Tibial artery (tissue), 4 donors: ENCODE measurements around the gene TIPARP.

ENCODE experiments used
- DNase-seq, 2 donors: peaks; one replicate each; pipeline ENCODE4 v3.0.0-alpha.2; 2019
- H3K27ac ChIP-seq, 2 donors: fragments of 200-600 bp; sonication (generic) in 1 of 2; 1 replicate in 1 of 2; 2 replicates in 1 of 2; pipeline ENCODE4 v1.5.1; 2018 to 2019; ENCODE audit warnings: mild to moderate bottlenecking in 1 of 2
- H3K27me3 ChIP-seq, 2 donors: fragments of 200-600 bp; sonication (generic) in 1 of 2; one replicate each; pipeline versions ENCODE4 v1.5.1 to v1.6.0; 2016 to 2019
- H3K36me3 ChIP-seq, 3 donors: fragments of 200-600 bp; sonication (generic) in 2 of 3; one replicate each; pipeline ENCODE4 v1.5.1; 2016 to 2019; ENCODE audit warnings: mild to moderate bottlenecking in 2 of 3
- H3K4me1 ChIP-seq, 4 donors: fragments of 200-600 bp; sonication (generic) in 2 of 4; 1 replicate in 3 of 4; 2 replicates in 1 of 4; pipeline ENCODE4 v1.5.1; 2016 to 2019
- H3K4me3 ChIP-seq, 2 donors: fragments of 200-600 bp; sonication (generic) in 1 of 2; 1 replicate in 1 of 2; 2 replicates in 1 of 2; pipeline ENCODE4 v1.5.1; 2018 to 2019; ENCODE audit warnings: mild to moderate bottlenecking in 2 of 2
- H3K9me3 ChIP-seq, 3 donors: fragments of 200-600 bp; sonication (generic) in 1 of 3; one replicate each; pipeline ENCODE4 v1.5.1; 2016 to 2019
- CTCF ChIP-seq, 2 experiments: fragments of 200-600 bp in 1 of 2; fragments of 450-650 bp in 1 of 2; IDR thresholded peaks; one replicate each; pipeline ENCODE4 v1.5.1; 2017 to 2019; ENCODE audit warnings: antibody characterized with exemption in 2 of 2, mild to moderate bottlenecking in 1 of 2, moderate library complexity in 1 of 2
- intact Hi-C: fragments of 100-400 bp; cut with DNase I; formaldehyde crosslinking; loops from one replicate; pipeline ENCODE4 v1.15.0; 2023; ENCODE audit warnings: low total_unique reads

TIPARP gene

DNA sequence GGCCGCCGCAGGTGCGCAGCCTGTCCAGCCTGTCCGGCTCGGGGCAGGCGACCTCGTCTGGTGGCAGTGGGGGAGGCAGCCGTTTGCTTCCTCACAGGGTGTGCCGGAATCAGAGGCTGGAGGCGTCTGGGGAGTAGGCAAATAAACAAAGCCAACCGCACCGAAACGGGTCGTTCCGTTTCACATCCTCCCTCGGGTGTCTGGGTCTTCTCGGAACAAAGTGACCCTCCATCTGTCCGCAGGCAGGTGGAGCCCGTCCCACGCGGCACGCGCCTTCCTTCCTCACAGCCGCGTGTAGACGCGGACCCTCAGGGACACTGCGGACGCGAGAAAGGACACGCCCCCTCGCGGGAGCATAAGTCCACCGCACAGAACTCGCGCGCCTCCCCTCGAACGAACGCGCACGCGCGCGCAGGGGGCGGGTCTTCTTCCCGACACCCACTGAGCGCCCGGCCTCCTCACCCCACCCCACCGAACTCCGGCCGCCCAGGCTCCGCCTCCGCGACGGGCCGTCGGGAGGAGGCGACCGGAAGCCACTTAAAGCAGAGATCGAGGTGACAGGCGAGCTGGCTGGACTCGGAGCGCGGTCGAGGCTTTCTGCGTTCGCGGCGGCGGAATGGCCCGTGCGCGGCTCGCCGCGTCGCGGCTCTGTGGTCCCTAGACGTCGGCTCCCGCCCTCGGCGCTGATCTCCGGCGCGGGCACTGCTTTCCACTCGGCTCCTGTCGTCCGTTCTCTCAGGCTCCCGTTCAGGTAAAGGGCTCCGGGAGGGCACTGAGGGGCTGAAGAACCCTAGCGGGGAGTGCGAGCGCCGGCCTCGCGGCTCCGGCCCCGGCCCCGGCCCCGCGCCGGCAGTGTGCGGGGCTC is at the start of gene TIPARP:
Gene TIPARP (plus strand): TSS at position 545 of the 865 bp plus-strand sequence. CDS start 3,108 bp downstream, outside the sequence.
- DNase-seq: peak; percentile 99 to 100
- Histone ChIP-seq H3K36me3 (peaks cover 8 to 15% (median 14%) of the 10 kb centered on the region in 3 donors), H3K27me3 (no peaks in the 10 kb centered on the region), H3K27ac (peak within 1 kb of the TSS; percentile 95 to 98), H3K4me1 (peaks cover 0 to 34% (median 10%) of the 10 kb centered on the region in 4 donors), H3K4me3 (peak within 1 kb of the TSS; percentile 87 to 95), H3K9me3 (no peaks in the 10 kb centered on the region)
- peak; percentile 76 to 79 for TF ChIP-seq CTCF (IDR thresholded peaks at IDR 0.05)
- intact Hi-C loops: loop anchor here (2.0 to 10.0 kb wide), 4 partner anchors 119 to 519 kb away; partner anchors contain the start of gene SSR3

DNA sequence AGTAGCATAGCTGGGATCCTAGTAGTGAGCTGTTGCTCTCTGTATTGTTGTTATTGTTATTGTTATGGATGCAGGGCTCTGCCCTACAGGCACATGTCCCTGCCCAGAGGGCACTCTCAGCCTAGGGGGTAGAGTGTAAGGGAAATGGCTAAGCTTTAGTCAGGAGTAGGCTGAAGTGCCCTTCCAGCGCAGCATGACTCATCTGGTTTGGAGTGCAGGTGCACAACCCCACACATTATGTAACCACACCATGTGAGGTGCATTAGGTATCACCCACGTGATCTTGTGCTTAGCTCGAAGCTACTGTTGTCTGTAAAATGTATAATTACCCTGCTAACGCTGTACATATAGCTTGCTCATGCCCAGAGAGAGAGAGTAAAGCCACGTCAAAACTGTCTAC is 48.3 kb upstream of the TIPARP start:
- DNase-seq: no peak
- no peaks in the 10 kb centered on the region for H3K27me3 ChIP-seq
- H3K4me1 ChIP-seq: no peaks in the 10 kb centered on the region
- H3K4me3 ChIP-seq: no peak overlapping the region
- H3K36me3 ChIP-seq: no peaks in the 10 kb centered on the region
- no peak overlapping the region for H3K27ac ChIP-seq
- no peak for TF ChIP-seq CTCF (IDR thresholded peaks at IDR 0.05)
- H3K9me3 ChIP-seq: no peaks in the 10 kb centered on the region
- intact Hi-C loops: no loop called here

- peaks cover 0 to under 1% (median 0%) of the 10 kb centered on the region in 4 donors for H3K4me1 ChIP-seq
- no peak overlapping the region for H3K4me3 ChIP-seq
- H3K9me3 ChIP-seq: no peaks in the 10 kb centered on the region
- DNase-seq: no peak
- H3K36me3 ChIP-seq: no peaks in the 10 kb centered on the region
- no peak overlapping the region for H3K27ac ChIP-seq
- TF ChIP-seq CTCF (IDR thresholded peaks at IDR 0.05): no peak
- no peaks in the 10 kb centered on the region for H3K27me3 ChIP-seq
- intact Hi-C loops: no loop called here
These were observed 46.3 kb upstream of the TIPARP start for GRCh38 chr3:156627946-156628569.

GRCh38 chr3:156628836-156629618 is 45.4 kb upstream of the TIPARP start:
- no peak overlapping the region for H3K27ac ChIP-seq
- intact Hi-C loops: no loop called here
- H3K9me3 ChIP-seq: no peaks in the 10 kb centered on the region
- no peak for TF ChIP-seq CTCF (IDR thresholded peaks at IDR 0.05)
- no peaks in the 10 kb centered on the region for H3K27me3 ChIP-seq
- no peaks in the 10 kb centered on the region for H3K36me3 ChIP-seq
- DNase-seq: no peak
- H3K4me1 ChIP-seq: peaks cover 0 to 10% (median 4%) of the 10 kb centered on the region in 4 donors
- H3K4me3 ChIP-seq: no peak overlapping the region

GRCh38 chr3:156630081-156630772 is 44.2 kb upstream of the TIPARP start:
- intact Hi-C loops: no loop called here

More at GRCh38 chr3:156630081-156630772, 44.2 kb upstream of the TIPARP start:
- Histone ChIP-seq H3K27ac (no peak overlapping the region), H3K9me3 (no peaks in the 10 kb centered on the region), H3K4me1 (peaks cover 0 to 12% (median 4%) of the 10 kb centered on the region in 4 donors), H3K36me3 (no peaks in the 10 kb centered on the region), H3K4me3 (no peak overlapping the region), H3K27me3 (no peaks in the 10 kb centered on the region)
- TF ChIP-seq CTCF (IDR thresholded peaks at IDR 0.05): no peak
- no peak for DNase-seq
